CD8-positive, alpha-beta memory T cell (primary cell): Measurements from ENCODE around the gene BEND4. TPM values are rescaled to one million over a fixed set of nuclear protein-coding genes. Genes with fewer than 3 reads are reported as not detected.
"Not testable (repeated sequence)": the region's sequence is repeated elsewhere in the genome, so short reads cannot be mapped to it uniquely, and the experiment has no call there.

Source experiments
- CTCF ChIA-PET: fragments of 350-600 bp; sonication (Branson Sonifier 250); formaldehyde crosslinking; loops from one replicate; lab custom pipeline; 2021; ENCODE audit warnings: antibody characterized with exemption; lab: Charles Lee
- POLR2A ChIA-PET: fragments of 350-600 bp; sonication (Branson Sonifier 250); formaldehyde crosslinking; loops from one replicate; lab custom pipeline; 2021; ENCODE audit warnings: antibody characterized with exemption; lab: Charles Lee
- DNase-seq, 5 donors: peaks; one replicate each; pipeline versions ENCODE4 v3.0.0 to v3.0.0-alpha.2; 2020 to 2022; ENCODE audit warnings: mixed read lengths in 1 of 5
- H3K27ac ChIP-seq: one replicate; pipeline ENCODE4 v1.7.0; 2013; ENCODE audit warnings: low read depth, mild to moderate bottlenecking, low read length, moderate library complexity
- H3K27me3 ChIP-seq: 2 replicates; pipeline ENCODE4 v1.7.0; 2013; ENCODE audit warnings: low read length, mild to moderate bottlenecking; ENCODE audit not compliant: insufficient read depth, poor library complexity, severe bottlenecking
- H3K36me3 ChIP-seq: 2 replicates; pipeline ENCODE4 v1.7.0; 2013; ENCODE audit warnings: mild to moderate bottlenecking, low read length, moderate library complexity; ENCODE audit not compliant: insufficient read depth
- H3K4me1 ChIP-seq: 2 replicates; pipeline ENCODE4 v1.7.0; 2013; ENCODE audit warnings: mild to moderate bottlenecking, low read length, moderate library complexity; ENCODE audit not compliant: insufficient read depth
- H3K4me3 ChIP-seq: 2 replicates; pipeline ENCODE4 v1.7.0; 2013; ENCODE audit warnings: mild to moderate bottlenecking, low read length
- H3K9me3 ChIP-seq: 2 replicates; pipeline ENCODE4 v1.7.0; 2013; ENCODE audit warnings: mild to moderate bottlenecking, low read length
- H3K27ac Mint-ChIP-seq, 8 donors: one replicate each; pipeline ENCODE4 v1.8.0; 2020 to 2021; ENCODE audit warnings: mixed read lengths in 8 of 8, mild to moderate bottlenecking in 6 of 8, inconsistent platforms in 3 of 8, moderate library complexity in 3 of 8
- H3K27me3 Mint-ChIP-seq, 2 donors: one replicate each; pipeline ENCODE4 v1.8.0; 2020 to 2021; ENCODE audit warnings: mixed read lengths in 2 of 2, mild to moderate bottlenecking in 1 of 2, moderate library complexity in 1 of 2
- H3K36me3 Mint-ChIP-seq, 3 donors: one replicate each; pipeline ENCODE4 v1.8.0; 2020 to 2021; ENCODE audit warnings: mixed read lengths in 3 of 3, inconsistent platforms in 1 of 3, mild to moderate bottlenecking in 1 of 3
- H3K4me1 Mint-ChIP-seq, 3 donors: one replicate each; pipeline ENCODE4 v1.8.0; 2020 to 2021; ENCODE audit warnings: mixed read lengths in 3 of 3, inconsistent platforms in 1 of 3, mild to moderate bottlenecking in 1 of 3
- H3K4me3 Mint-ChIP-seq, 7 donors: one replicate each; pipeline ENCODE4 v1.8.0; 2020 to 2021; ENCODE audit warnings: mixed read lengths in 7 of 7, mild to moderate bottlenecking in 6 of 7, moderate library complexity in 4 of 7, inconsistent platforms in 2 of 7
- H3K9me3 Mint-ChIP-seq, 5 donors: one replicate each; pipeline ENCODE4 v1.8.0; 2020 to 2022; ENCODE audit warnings: mixed read lengths in 5 of 5, mild to moderate bottlenecking in 3 of 5, moderate library complexity in 2 of 5, inconsistent platforms in 1 of 5
- polyA plus RNA-seq: library from polyadenylated mRNA; unstranded; fragments of 300-500 nt; fragmentation: Illumina TruSeq; gene quantifications from one replicate; pipeline ENCODE4 v1.2.3, GENCODE V29; 2021
- total RNA-seq, 2 experiments: library from RNA; stranded (reverse); gene quantifications; one replicate each; pipeline ENCODE4 v1.2.3, GENCODE V29; 2021

The BEND4 gene
- 1 to 10 TPM; 3.2 TPM for total RNA-seq
- polyA plus RNA-seq = 0.70 TPM

DNA sequence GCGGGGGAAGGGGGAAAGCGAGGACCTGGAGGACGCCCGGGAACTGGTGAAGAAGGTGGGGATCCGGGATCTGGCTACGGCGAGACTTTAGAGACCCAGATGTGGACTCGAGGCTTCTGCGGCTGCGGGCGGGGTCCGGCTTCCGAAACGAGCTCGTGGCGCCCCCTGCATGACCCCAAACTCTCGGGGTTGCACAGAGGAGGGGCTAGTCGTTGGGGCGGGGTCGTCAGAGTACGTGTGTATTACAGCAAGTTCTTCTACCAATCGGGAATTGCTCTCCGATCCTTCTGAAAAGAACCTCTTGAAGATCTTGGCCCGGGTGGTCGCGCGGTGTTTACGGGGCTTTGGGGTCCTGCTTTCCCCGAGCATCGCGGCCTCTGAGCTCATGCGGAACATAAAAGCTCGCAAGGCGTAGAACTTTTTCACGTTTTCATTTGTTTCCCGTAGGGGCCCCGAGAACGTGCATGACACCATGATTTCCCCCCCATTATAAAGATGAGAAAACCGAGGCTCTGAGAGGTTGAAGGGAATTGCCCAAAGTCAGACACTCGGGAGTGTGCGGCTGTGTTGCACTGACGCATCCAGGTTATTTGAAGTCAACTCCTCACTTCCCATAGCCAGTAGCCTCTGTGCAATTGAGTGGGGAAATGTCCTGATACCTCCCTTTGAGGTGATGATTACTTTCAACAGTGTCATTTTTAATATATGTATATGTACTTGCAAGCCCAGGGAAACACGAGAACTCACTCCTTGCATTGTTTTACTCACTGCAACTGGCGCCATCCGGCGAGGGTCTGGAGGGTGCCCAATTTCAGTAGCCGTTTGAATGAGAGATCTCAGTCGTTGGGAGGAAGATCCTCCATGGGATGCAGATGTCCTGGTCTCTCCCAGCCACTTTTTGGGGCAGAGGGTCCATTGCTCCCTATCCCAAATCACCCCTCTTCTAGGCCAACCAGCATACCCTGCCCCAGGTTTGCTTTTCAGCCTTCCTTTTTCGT is at the start of gene BEND4:
Gene BEND4 (minus strand): TSS at position 149 of the 998 bp plus-strand sequence. CDS start 512 bp downstream, outside the sequence.
- Histone ChIP-seq H3K9me3 (no peaks in the 10 kb centered on the region), H3K27ac (no peak within 1 kb of the TSS), H3K27me3 (peaks cover 17% of the 10 kb centered on the region), H3K4me1 (no peaks in the 10 kb centered on the region), H3K4me3 (no peak within 1 kb of the TSS), H3K36me3 (no peaks in the 10 kb centered on the region)
- peaks cover 25 to 32% (median 28%) of the 10 kb centered on the region in 3 donors for H3K4me1 Mint-ChIP-seq
- H3K36me3 Mint-ChIP-seq = no peaks in the 10 kb centered on the region
- peak within 1 kb of the TSS; percentile 73 to 91 (median 81) for H3K4me3 Mint-ChIP-seq
- POLR2A ChIA-PET = interaction anchor here (0.5 to 0.6 kb wide), 2 partner anchors 270 to 519 kb away, joined by 3 to 4 read pairs; no protein-coding TSS in a partner anchor
- peaks cover 29 to 56% of the 10 kb centered on the region in 2 donors for H3K27me3 Mint-ChIP-seq
- peak within 1 kb of the TSS in 4 of 8 donors; percentile 25 to 52 (median 42) for H3K27ac Mint-ChIP-seq
- H3K9me3 Mint-ChIP-seq = no peaks in the 10 kb centered on the region
- DNase-seq = peak in 1 of 5 donors; percentile 55
- CTCF ChIA-PET = no interaction called here

DNA sequence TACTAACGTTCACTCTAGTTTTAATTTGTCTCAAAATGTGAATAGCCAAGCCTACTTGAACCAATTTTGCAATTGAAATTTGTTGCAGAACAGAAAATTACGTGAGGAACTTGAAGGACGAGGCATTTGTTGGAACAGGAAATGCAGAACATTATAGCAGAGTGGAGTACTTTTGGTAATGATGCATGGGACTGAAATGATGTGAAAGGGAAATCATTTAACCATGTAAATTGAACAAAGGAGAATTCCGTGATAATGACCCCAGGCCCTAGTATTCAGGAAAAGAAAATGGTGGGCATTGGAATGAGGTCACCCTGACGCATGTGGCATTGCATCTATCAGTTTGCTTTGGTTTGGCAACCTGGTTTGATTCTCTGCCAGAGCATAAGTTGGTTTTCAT is 44.9 kb upstream of the BEND4 start:
- Mint-ChIP-seq H3K9me3 (peaks cover 0 to 2% (median 0%) of the 10 kb centered on the region in 5 donors), H3K4me1 (no peaks in the 10 kb centered on the region), H3K36me3 (no peaks in the 10 kb centered on the region), H3K4me3 (no peak overlapping the region), H3K27ac (no peak overlapping the region), H3K27me3 (peaks cover 0 to 8% of the 10 kb centered on the region in 2 donors)
- Histone ChIP-seq H3K9me3 (no peaks in the 10 kb centered on the region), H3K4me3 (no peak overlapping the region), H3K36me3 (no peaks in the 10 kb centered on the region), H3K27me3 (no peaks in the 10 kb centered on the region), H3K4me1 (no peaks in the 10 kb centered on the region), H3K27ac (no peak overlapping the region)
- ChIA-PET POLR2A (no interaction called here), CTCF (no interaction called here)
- DNase-seq = no peak

DNA sequence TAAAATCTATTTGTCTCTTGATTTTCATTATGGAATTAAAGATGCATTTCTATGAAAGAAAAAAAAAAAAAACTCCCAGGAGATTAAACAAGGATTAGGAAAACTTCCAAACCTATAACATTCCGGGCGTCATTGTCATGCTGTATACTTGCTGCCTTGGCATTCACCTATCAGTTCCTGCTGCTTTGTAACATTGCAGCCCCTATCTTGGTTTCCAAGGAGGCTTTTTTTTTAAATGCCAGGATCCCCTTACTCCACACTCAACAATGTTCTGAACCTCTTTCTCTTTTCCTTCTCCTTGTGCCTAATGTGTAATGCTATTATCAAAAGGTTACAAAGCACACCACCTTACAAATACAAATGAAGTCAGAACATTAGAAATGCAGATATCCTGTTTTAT is 20.5 kb upstream of the BEND4 start:
- Histone ChIP-seq H3K27ac (no peak overlapping the region), H3K4me3 (no peak overlapping the region), H3K36me3 (no peaks in the 10 kb centered on the region), H3K27me3 (no peaks in the 10 kb centered on the region), H3K9me3 (no peaks in the 10 kb centered on the region), H3K4me1 (no peaks in the 10 kb centered on the region)
- ChIA-PET CTCF (no interaction called here), POLR2A (no interaction called here)
- Mint-ChIP-seq H3K36me3 (no peaks in the 10 kb centered on the region), H3K27ac (no peak overlapping the region), H3K4me3 (no peak overlapping the region), H3K4me1 (no peaks in the 10 kb centered on the region), H3K27me3 (peaks cover 3 to 15% of the 10 kb centered on the region in 2 donors), H3K9me3 (no peaks in the 10 kb centered on the region)
- no peak for DNase-seq

DNA sequence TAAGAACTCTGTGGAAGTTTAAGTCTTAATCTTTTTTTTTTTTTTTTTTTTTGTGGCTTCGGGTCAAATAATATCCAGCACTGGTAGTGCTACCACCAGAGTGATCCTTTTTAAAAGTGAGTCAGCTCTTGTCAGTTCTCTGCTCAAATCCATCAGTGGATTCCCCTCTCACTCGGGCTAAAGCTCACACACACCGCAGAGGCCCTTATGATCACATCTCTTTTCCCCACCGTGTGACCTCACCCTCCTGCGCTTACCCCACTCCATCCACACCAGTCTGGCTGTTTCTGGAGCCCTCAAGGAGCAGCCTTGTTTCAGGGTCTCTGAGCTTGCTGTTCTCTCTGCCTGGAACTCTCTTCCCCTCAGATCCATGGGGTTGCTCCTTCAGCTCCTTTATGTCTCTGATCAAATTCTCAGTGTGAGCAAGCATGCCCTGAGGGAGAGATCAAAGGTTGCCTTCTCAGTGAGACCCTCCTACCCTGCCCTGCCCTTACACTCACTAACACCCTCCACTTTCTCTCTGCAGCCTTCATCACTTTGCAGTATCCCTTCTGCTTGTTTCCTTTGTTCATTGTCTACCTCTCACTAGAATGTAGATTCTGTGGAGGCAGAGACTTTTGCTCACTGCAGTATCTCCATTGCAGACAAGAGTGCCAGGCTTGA is 19.8 kb upstream of the BEND4 start:
- Mint-ChIP-seq H3K9me3 (no peaks in the 10 kb centered on the region), H3K4me3 (no peak overlapping the region), H3K27me3 (peaks cover 3 to 15% of the 10 kb centered on the region in 2 donors), H3K27ac (no peak overlapping the region), H3K4me1 (no peaks in the 10 kb centered on the region), H3K36me3 (no peaks in the 10 kb centered on the region)
- POLR2A ChIA-PET = no interaction called here
- H3K36me3 ChIP-seq = no peaks in the 10 kb centered on the region
- H3K9me3 ChIP-seq = no peaks in the 10 kb centered on the region
- H3K27ac ChIP-seq = no peak overlapping the region
- H3K4me3 ChIP-seq = no peak overlapping the region
- H3K27me3 ChIP-seq = no peaks in the 10 kb centered on the region
- no peaks in the 10 kb centered on the region for H3K4me1 ChIP-seq
- no peak for DNase-seq
- CTCF ChIA-PET = no interaction called here

DNA sequence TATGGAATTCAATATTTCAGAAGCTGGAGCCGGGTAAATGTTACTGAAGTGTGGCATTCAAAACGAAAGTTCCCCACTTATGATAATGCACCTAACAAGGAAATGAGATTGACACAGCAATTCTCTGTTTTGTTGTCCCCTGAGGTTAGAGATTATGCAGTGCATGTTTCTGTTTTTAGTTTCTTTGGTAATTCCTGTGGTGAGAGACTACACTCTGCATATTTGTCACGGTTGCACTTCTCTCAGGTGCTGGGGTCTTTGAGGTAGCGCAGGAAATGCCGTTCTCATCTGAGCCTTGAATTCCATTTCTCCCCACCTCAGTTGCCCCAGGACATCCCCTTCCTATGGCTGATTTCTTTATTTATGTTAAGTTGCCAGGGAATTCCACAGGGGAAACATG is 15.3 kb upstream of the BEND4 start:
- no peak overlapping the region for H3K4me3 Mint-ChIP-seq
- H3K27me3 ChIP-seq = no peaks in the 10 kb centered on the region
- POLR2A ChIA-PET = no interaction called here
- H3K9me3 ChIP-seq = no peaks in the 10 kb centered on the region
- H3K27ac Mint-ChIP-seq = no peak overlapping the region
- no peak overlapping the region for H3K27ac ChIP-seq
- no peaks in the 10 kb centered on the region for H3K4me1 Mint-ChIP-seq
- CTCF ChIA-PET = no interaction called here
- H3K36me3 Mint-ChIP-seq = no peaks in the 10 kb centered on the region
- no peak overlapping the region for H3K4me3 ChIP-seq
- no peaks in the 10 kb centered on the region for H3K36me3 ChIP-seq
- DNase-seq = no peak
- no peaks in the 10 kb centered on the region for H3K4me1 ChIP-seq
- peaks cover 0 to 5% (median 0%) of the 10 kb centered on the region in 5 donors for H3K9me3 Mint-ChIP-seq
- peaks cover 7 to 8% of the 10 kb centered on the region in 2 donors for H3K27me3 Mint-ChIP-seq

DNA sequence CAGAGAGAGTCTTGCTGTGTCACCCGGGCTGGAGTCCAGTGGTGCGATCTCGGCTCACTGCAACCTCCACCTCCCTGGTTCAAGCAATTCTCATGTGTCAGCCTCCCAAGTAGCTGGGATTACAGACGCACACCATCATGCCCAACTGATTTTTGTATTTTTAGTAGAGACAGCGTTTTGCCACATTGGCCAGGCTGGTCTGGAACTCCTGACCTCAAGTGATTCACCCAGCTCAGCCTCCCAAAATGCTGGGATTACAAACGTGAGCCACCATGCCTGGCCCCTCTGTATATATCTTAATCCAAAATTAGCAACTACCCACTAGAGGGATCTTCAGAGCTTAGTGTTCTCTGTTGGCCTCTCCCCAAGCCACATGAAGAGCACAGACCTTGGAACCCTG is 13.7 kb upstream of the BEND4 start:
- POLR2A ChIA-PET, CTCF ChIA-PET, H3K27ac Mint-ChIP-seq, H3K27me3 Mint-ChIP-seq, H3K4me3 Mint-ChIP-seq, H3K27me3 ChIP-seq, DNase-seq, H3K36me3 ChIP-seq, H3K27ac ChIP-seq, H3K4me1 ChIP-seq, H3K9me3 Mint-ChIP-seq, H3K36me3 Mint-ChIP-seq, H3K4me1 Mint-ChIP-seq, H3K9me3 ChIP-seq, H3K4me3 ChIP-seq: not testable (repeated sequence)

DNA sequence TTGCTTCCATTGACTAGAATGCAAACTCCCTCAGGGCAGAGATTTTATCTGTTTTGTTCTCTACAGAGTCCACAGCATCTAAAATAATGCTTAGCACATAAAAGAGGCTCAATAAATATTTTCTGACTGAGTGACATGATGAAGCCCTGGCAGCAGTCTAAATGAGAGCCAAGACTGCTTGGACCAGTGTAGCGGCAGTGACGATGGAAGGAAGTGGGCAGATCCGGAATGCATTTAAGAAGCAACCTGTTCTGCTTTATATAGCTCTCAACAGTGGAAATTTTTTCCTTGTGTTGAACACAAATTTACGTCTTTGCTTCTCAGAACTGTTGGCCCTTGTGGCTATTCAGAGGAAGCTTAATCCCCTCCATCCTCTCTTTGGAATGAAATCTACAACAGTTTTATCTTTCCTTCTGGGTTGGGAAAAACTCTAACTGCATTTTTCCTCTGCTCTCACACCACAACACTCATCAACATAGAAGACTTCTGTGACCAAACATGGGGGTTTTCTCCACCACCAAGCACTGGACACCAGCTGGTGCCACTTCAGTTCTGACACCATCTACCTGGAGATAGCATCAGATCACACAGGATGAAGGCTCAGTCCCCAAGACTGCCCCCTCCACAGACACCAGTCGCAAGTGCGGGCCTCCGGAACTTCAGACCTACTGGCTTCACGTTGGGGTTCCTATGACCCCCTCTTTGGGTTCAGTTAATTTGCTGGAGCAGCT is 7.0 kb upstream of the BEND4 start:
- ChIA-PET CTCF (no interaction called here), POLR2A (no interaction called here)
- H3K36me3 Mint-ChIP-seq = no peaks in the 10 kb centered on the region
- Histone ChIP-seq H3K27ac (no peak overlapping the region), H3K36me3 (no peaks in the 10 kb centered on the region), H3K9me3 (no peaks in the 10 kb centered on the region), H3K4me1 (no peaks in the 10 kb centered on the region), H3K27me3 (no peaks in the 10 kb centered on the region), H3K4me3 (no peak overlapping the region)
- no peaks in the 10 kb centered on the region for H3K4me1 Mint-ChIP-seq
- H3K27me3 Mint-ChIP-seq = peaks cover 8 to 16% of the 10 kb centered on the region in 2 donors
- no peak for DNase-seq
- H3K27ac Mint-ChIP-seq = no peak overlapping the region
- H3K9me3 Mint-ChIP-seq = peaks cover 0 to 5% (median 0%) of the 10 kb centered on the region in 5 donors
- H3K4me3 Mint-ChIP-seq = no peak overlapping the region
